Endothelial cell of umbilical vein (primary cell): ENCODE results near the gene PFKP.

Experiments used
- EZH2 ChIP-seq: IDR thresholded peaks from 2 replicates; pipeline ENCODE4 v1.6.1; 2012; ENCODE audit warnings: borderline replicate concordance, low read depth, mild to moderate bottlenecking, moderate library complexity, low read length, inconsistent platforms; ENCODE audit not compliant: severe bottlenecking
- MAX ChIP-seq: IDR thresholded peaks from 2 replicates; pipeline ENCODE4 v1.6.1; 2011; ENCODE audit not compliant: insufficient read depth, insufficient read length
- MYC ChIP-seq: IDR thresholded peaks from one replicate; pipeline ENCODE4 v1.6.1; 2011; ENCODE audit warnings: mild to moderate bottlenecking, low read depth, low read length
- POLR2A ChIP-seq: IDR thresholded peaks from 2 replicates; pipeline ENCODE4 v1.6.1; 2012; ENCODE audit warnings: low read depth, mild to moderate bottlenecking, control low read depth, low read length
- TF ChIP-seq, protein P1 (sequence below), 2 donors: IDR thresholded peaks; 1 replicate in 1 of 2; 2 replicates in 1 of 2; pipeline ENCODE4 v1.5.1; 2011; ENCODE audit warnings: low read length in 2 of 2, mild to moderate bottlenecking in 2 of 2, moderate library complexity in 2 of 2, control low read depth in 1 of 2, inconsistent platforms in 1 of 2, low read depth in 1 of 2; ENCODE audit not compliant: insufficient read depth in 1 of 2; ENCODE audit errors: extremely low read depth in 1 of 2

GRCh38 chr10:3053155-3053554, 14.2 kb upstream of the PFKP start:
- TF ChIP-seq, protein P1, sequence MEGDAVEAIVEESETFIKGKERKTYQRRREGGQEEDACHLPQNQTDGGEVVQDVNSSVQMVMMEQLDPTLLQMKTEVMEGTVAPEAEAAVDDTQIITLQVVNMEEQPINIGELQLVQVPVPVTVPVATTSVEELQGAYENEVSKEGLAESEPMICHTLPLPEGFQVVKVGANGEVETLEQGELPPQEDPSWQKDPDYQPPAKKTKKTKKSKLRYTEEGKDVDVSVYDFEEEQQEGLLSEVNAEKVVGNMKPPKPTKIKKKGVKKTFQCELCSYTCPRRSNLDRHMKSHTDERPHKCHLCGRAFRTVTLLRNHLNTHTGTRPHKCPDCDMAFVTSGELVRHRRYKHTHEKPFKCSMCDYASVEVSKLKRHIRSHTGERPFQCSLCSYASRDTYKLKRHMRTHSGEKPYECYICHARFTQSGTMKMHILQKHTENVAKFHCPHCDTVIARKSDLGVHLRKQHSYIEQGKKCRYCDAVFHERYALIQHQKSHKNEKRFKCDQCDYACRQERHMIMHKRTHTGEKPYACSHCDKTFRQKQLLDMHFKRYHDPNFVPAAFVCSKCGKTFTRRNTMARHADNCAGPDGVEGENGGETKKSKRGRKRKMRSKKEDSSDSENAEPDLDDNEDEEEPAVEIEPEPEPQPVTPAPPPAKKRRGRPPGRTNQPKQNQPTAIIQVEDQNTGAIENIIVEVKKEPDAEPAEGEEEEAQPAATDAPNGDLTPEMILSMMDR (IDR thresholded peaks at IDR 0.05; ENCODE audit: extremely low read depth in 1 of 2, insufficient read depth in 1 of 2, low read depth in 1 of 2, low read length in 2 of 2) = no peak
- TF ChIP-seq POLR2A (no peak), EZH2 (no peak), MYC (no peak), MAX (no peak)
